ENCODE results near the gene ST3GAL4.

- no peak for TF ChIP-seq CTCF (IDR thresholded peaks at IDR 0.05)
- no peak for TF ChIP-seq EP300 (IDR thresholded peaks at IDR 0.05; ENCODE audit: borderline replicate concordance in 1 of 2, low read depth in 1 of 2, low read length in 1 of 2)
- TF ChIP-seq RAD21 (IDR thresholded peaks at IDR 0.05; ENCODE audit: low read length), result no peak
- TF ChIP-seq RFX5 (IDR thresholded peaks at IDR 0.05; ENCODE audit: low read length), result no peak
- TF ChIP-seq POLR2AphosphoS5 (IDR thresholded peaks at IDR 0.05; ENCODE audit: low read depth, low read length), result no peak
- no peak for TF ChIP-seq SIN3A (IDR thresholded peaks at IDR 0.05; ENCODE audit: borderline replicate concordance, low read depth, low read length)
- TF ChIP-seq MAX (IDR thresholded peaks at IDR 0.05; ENCODE audit: low read depth), result no peak
- TF ChIP-seq NRF1 (IDR thresholded peaks at IDR 0.05; ENCODE audit: low read depth, low read length), result no peak
- no peak for TF ChIP-seq EZH2phosphoT487 (IDR thresholded peaks at IDR 0.05; ENCODE audit: borderline replicate concordance, low read depth)
These were observed 18.4 kb upstream of the ST3GAL4 start for GRCh38 chr11:126337126-126337473.
